ENCODE measurements around the gene SFTA2.
A peak's percentile ranks its signal among the peaks of the same experiment; 100 is the strongest.

SFTA2 gene

GRCh38 chr6:30964075-30964474 lies 32.1 kb upstream of the SFTA2 start:
- Histone ChIP-seq H3K79me2 (ENCODE audit: insufficient read depth, low read depth) (no peaks in the 10 kb centered on the region), H3K4me3 (IDR thresholded peaks at IDR 0.05; ENCODE audit: insufficient read depth, low read depth, low read length) (no peak overlapping the region), H3K36me3 (ENCODE audit: insufficient read depth) (no peaks in the 10 kb centered on the region), H3K27me3 (ENCODE audit: insufficient read depth, low read depth) (no peaks in the 10 kb centered on the region), H3K9ac (peak overlapping the region; percentile 48), H3K4me1 (ENCODE audit: low read depth, poor library complexity, severe bottlenecking) (peaks cover 56% of the 10 kb centered on the region), H4K20me1 (ENCODE audit: insufficient read depth) (no peaks in the 10 kb centered on the region), H2AFZ (ENCODE audit: low read depth) (peak overlapping the region; percentile 59), H3K4me2 (peak overlapping the region; percentile 61), H3K27ac (peak overlapping the region; percentile 97)
- TF ChIP-seq CTCF (conservative IDR thresholded peaks at IDR 0.05; ENCODE audit: low read depth, low read length): no peak

GRCh38 chr6:30963641-30964040 lies 31.7 kb upstream of the SFTA2 start:
- H3K4me2 ChIP-seq: peak overlapping the region; percentile 61; the same call in 1 of the 2 replicates
- H3K27ac ChIP-seq: peak overlapping the region; percentile 97
- TF ChIP-seq CTCF (conservative IDR thresholded peaks at IDR 0.05; ENCODE audit: low read depth, low read length): no peak
- no peak overlapping the region for H3K4me3 ChIP-seq (IDR thresholded peaks at IDR 0.05; ENCODE audit: insufficient read depth, low read depth, low read length)
- peak overlapping the region; percentile 59 for H2AFZ ChIP-seq (ENCODE audit: low read depth)
- no peaks in the 10 kb centered on the region for H3K79me2 ChIP-seq (ENCODE audit: insufficient read depth, low read depth)
- H3K9ac ChIP-seq: peak overlapping the region; percentile 48; the same call in 1 of the 2 replicates
- H3K36me3 ChIP-seq (ENCODE audit: insufficient read depth): no peaks in the 10 kb centered on the region
- H3K27me3 ChIP-seq (ENCODE audit: insufficient read depth, low read depth): no peaks in the 10 kb centered on the region
- peaks cover 55% of the 10 kb centered on the region for H3K4me1 ChIP-seq (ENCODE audit: low read depth, poor library complexity, severe bottlenecking)
- H4K20me1 ChIP-seq (ENCODE audit: insufficient read depth): no peaks in the 10 kb centered on the region

GRCh38 chr6:30962716-30963115 lies 30.7 kb upstream of the SFTA2 start:
- peak overlapping the region; percentile 48; the same call in 1 of the 2 replicates for H3K9ac ChIP-seq

GRCh38 chr6:30960907-30961673 lies 29.1 kb upstream of the SFTA2 start:
- H3K4me3 ChIP-seq (IDR thresholded peaks at IDR 0.05; ENCODE audit: insufficient read depth, low read depth, low read length): no peak overlapping the region
- H3K36me3 ChIP-seq (ENCODE audit: insufficient read depth): no peaks in the 10 kb centered on the region
- H3K27me3 ChIP-seq (ENCODE audit: insufficient read depth, low read depth): no peaks in the 10 kb centered on the region; the same call in 1 of the 2 replicates

More at GRCh38 chr6:30962716-30963115, 30.7 kb upstream of the SFTA2 start:
- H3K4me3 ChIP-seq (IDR thresholded peaks at IDR 0.05; ENCODE audit: insufficient read depth, low read depth, low read length): no peak overlapping the region
- no peak for TF ChIP-seq CTCF (conservative IDR thresholded peaks at IDR 0.05; ENCODE audit: low read depth, low read length)
- no peaks in the 10 kb centered on the region for H3K36me3 ChIP-seq (ENCODE audit: insufficient read depth)
- no peaks in the 10 kb centered on the region for H3K27me3 ChIP-seq (ENCODE audit: insufficient read depth, low read depth)
- H3K79me2 ChIP-seq (ENCODE audit: insufficient read depth, low read depth): no peaks in the 10 kb centered on the region
- peak overlapping the region; percentile 59; the same call in 1 of the 2 replicates for H2AFZ ChIP-seq (ENCODE audit: low read depth)
- peak overlapping the region; percentile 61; the same call in 1 of the 2 replicates for H3K4me2 ChIP-seq
- peaks cover 55% of the 10 kb centered on the region for H3K4me1 ChIP-seq (ENCODE audit: low read depth, poor library complexity, severe bottlenecking)
- peak overlapping the region; percentile 97 for H3K27ac ChIP-seq
- no peaks in the 10 kb centered on the region for H4K20me1 ChIP-seq (ENCODE audit: insufficient read depth)

More at GRCh38 chr6:30960907-30961673, 29.1 kb upstream of the SFTA2 start:
- Histone ChIP-seq H2AFZ (ENCODE audit: low read depth) (no peak overlapping the region), H3K4me2 (no peak overlapping the region), H3K79me2 (ENCODE audit: insufficient read depth, low read depth) (no peaks in the 10 kb centered on the region), H3K4me1 (ENCODE audit: low read depth, poor library complexity, severe bottlenecking) (peaks cover 51% of the 10 kb centered on the region), H3K9ac (no peak overlapping the region), H3K27ac (no peak overlapping the region), H4K20me1 (ENCODE audit: insufficient read depth) (no peaks in the 10 kb centered on the region)
- no peak for TF ChIP-seq CTCF (conservative IDR thresholded peaks at IDR 0.05; ENCODE audit: low read depth, low read length)

Measured in KMS-11 (cell line).